Activated gamma-delta T cell (primary cell): ENCODE data around the gene CTAGE6.
"Not testable (repeated sequence)": the region's sequence is repeated elsewhere in the genome, so short reads cannot be mapped to it uniquely, and the experiment has no call there.

ENCODE experiments used
- DNase-seq: peaks from one replicate; lab custom pipeline; 2025; lab: John Stamatoyannopoulos, UW

CTAGE6 gene

DNA sequence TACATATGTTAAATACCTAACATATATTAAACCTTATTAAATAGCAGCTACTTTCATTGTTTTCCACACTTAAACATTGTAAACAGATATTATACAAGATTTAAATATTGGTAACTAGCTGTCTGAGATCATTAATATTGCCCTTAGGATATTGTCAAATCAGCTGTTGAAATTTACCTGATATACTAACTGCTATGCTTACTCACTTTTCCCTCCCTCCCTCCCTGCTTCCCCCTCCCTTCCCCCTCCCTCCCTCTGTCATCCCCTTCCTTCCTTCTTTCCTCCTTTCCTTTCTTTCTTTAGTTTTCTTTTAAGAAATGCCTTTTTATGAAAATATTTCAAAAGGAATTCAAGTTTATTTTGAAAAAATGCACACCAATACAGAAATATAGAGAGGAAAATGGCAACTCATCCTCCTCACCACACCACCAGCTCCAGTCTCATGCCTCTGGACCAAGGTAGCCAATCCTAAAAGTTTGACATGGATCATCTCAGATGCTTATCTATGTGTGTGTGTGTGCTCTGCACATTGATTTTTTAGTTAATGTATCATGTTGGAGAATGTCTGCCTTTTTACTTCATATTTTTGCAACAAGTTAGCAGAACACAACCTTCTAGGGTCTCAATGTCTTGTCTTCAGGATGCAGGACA lies 41.8 kb downstream of the CTAGE6 start:
- DNase-seq = not testable (repeated sequence)

DNA sequence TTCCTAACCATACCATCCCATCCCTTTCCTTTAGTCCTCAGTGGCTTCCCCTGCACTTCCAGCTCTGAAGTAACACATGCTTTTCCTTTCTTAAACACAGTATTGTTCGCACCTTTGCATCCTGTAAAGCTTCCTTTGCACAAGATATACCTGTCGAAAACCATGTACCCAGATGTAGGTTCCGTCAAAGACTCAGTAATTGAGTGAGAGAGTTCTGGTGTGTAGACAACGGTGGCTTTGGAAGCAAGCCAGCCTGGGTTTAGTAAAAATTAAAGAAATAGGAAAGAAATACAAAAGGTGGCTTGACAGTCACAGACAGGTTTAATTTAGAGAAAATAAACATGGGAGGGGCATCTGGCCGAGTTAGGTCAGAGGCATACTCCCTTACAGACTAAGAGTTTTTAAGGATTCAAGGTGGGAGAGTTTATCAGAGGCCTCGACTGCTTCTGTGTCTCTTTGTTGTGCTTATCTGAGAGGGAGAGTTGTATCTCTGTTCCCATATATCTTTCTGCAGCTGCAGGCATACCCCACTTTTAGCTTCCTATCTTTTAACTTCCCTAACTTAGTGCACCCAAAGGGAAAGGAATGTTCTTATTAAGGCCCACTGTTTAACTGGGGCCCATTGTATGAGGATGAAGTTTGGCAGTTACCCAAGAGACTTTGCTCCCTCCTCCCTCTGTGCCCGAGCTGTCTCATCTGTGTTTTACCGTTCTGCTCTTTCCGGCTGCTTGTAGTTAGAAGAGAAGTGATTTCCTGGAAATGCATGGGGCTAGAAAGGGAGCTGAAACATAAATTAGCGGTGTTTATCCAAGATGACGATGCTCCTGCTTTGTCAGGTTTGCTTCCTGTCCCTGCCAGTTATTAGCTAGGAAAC lies 42.7 kb downstream of the CTAGE6 start:
- DNase-seq = not testable (repeated sequence)

GRCh38 chr7:143712381-143712780 lies 45.1 kb downstream of the CTAGE6 start:
- not testable (repeated sequence) for DNase-seq

DNA sequence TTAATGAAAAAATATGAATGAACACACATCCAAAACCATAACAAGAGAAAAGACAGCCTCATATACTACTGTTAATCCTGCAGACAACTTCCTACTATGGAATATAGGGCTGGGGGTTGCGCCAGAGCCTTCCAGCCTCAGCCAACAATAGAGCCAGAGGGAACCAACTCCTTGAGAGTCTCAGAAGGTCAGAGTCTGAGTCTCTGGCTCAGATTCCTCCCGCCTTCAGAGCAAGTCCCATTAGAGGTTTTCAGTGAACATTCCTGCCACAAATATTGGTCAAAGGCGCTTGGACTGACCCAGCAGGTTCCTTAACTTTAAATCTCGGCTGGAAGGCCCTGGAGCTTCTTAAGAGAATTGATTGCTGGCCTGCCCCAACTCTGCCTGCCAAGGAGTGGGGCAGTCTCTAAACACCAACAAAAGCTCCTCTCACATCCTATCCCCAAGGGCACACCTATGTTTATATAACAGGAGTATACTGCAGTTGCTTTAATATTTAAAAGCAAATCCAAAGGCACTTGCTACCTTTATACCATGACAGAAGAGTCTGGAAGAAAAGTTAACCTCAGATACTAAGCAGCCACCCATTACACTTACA lies 45.7 kb downstream of the CTAGE6 start:
- DNase-seq = not testable (repeated sequence)

DNA sequence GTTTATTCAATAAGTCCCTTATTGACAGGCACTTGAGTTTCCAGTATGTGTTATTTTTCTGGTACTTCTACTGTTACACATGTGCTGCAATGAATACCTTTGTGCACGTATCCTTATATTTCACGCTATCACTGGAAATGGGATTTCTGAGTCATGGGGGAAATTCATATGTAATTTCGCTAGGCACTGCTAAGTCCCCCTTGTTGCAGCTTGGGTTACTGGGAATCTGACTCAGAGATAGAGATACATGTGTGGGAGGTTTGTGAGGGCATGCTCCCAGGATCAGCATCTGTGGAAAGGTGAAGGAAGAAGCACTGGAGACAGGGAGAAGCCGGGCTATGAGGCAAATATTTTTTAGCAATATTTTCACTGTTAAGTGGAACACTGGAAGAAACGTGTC lies 47.6 kb downstream of the CTAGE6 start:
- not testable (repeated sequence) for DNase-seq
